B cell (primary cell): ENCODE measurements around the gene CD6. TPM values are rescaled to one million over a fixed set of nuclear protein-coding genes. Genes with fewer than 3 reads are reported as not detected.

ENCODE experiments used
- ATAC-seq: fragments of 200-7000 bp; cut with Tn5 transposase; one replicate; pipeline ENCODE4 v1.10.0; 2021; ENCODE audit warnings: low read depth, mild to moderate bottlenecking, moderate number of reproducible peaks, moderate library complexity
- CTCF ChIA-PET: fragments of 350-600 bp; sonication (Branson Sonifier 250); formaldehyde crosslinking; loops from one replicate; lab custom pipeline; 2021; ENCODE audit warnings: antibody characterized with exemption, inconsistent platforms; lab: Charles Lee
- POLR2A ChIA-PET: fragments of 350-600 bp; sonication (Branson Sonifier 250); formaldehyde crosslinking; loops from one replicate; lab custom pipeline; 2021; ENCODE audit warnings: antibody characterized with exemption; lab: Charles Lee
- DNase-seq: peaks from one replicate; pipeline ENCODE4 v3.0.0; 2013
- H2AFZ ChIP-seq: 2 replicates; pipeline ENCODE4 v1.6.1; 2012; ENCODE audit warnings: mild to moderate bottlenecking, low read depth, low read length; ENCODE audit not compliant: insufficient read depth, poor library complexity, severe bottlenecking
- H3K27ac ChIP-seq, 2 donors: 1 replicate in 1 of 2; 2 replicates in 1 of 2; pipeline ENCODE4 v1.5.1; 2012 to 2013; ENCODE audit warnings: low read length in 2 of 2, mild to moderate bottlenecking in 2 of 2, moderate library complexity in 1 of 2
- H3K27me3 ChIP-seq, 4 experiments: fragments of 200-600 bp in 1 of 4; sonication (generic) in 1 of 4; replicated peaks in 1 of 4; 1 replicate in 2 of 4; 2 replicates in 2 of 4; pipeline versions ENCODE4 v1.6.1 to v1.7.0; 2013 to 2016; ENCODE audit warnings: low read length in 3 of 4, mild to moderate bottlenecking in 2 of 4, mixed read lengths in 1 of 4, moderate library complexity in 1 of 4; ENCODE audit not compliant: insufficient read depth in 4 of 4, control insufficient read depth in 3 of 4; ENCODE audit errors: control extremely low read depth in 1 of 4
- H3K36me3 ChIP-seq, 2 experiments: replicated peaks in 1 of 2; 1 replicate in 1 of 2; 2 replicates in 1 of 2; pipeline versions ENCODE4 v1.6.1 to v1.7.1; 2013; ENCODE audit warnings: low read length in 1 of 2; ENCODE audit not compliant: insufficient read depth in 2 of 2, control insufficient read depth in 1 of 2; ENCODE audit errors: control extremely low read depth in 1 of 2, extremely low read depth in 1 of 2
- H3K4me1 ChIP-seq, 2 donors: fragments of 200-600 bp in 1 of 2; sonication (generic) in 1 of 2; 1 replicate in 1 of 2; 2 replicates in 1 of 2; pipeline versions ENCODE4 v1.5.1 to v1.6.1; 2013 to 2017; ENCODE audit warnings: low read length in 2 of 2; ENCODE audit not compliant: control insufficient read depth in 2 of 2, insufficient read depth in 2 of 2
- H3K4me2 ChIP-seq: replicated peaks from 2 replicates; pipeline ENCODE3; 2012; ENCODE audit warnings: mild to moderate bottlenecking, low read depth, low read length; ENCODE audit not compliant: poor library complexity, severe bottlenecking
- H3K4me3 ChIP-seq, 5 experiments: fragments of 200-600 bp in 1 of 5; sonication (generic) in 1 of 5; 1 replicate in 3 of 5; 2 replicates in 2 of 5; pipeline versions ENCODE4 v1.5.1 to v1.7.0; 2011 to 2016; ENCODE audit warnings: low read length in 4 of 5, mild to moderate bottlenecking in 4 of 5, low read depth in 2 of 5, control low read depth in 1 of 5, moderate library complexity in 1 of 5; ENCODE audit not compliant: insufficient read depth in 1 of 5; ENCODE audit errors: control extremely low read depth in 1 of 5, extremely low read depth in 1 of 5
- H3K79me2 ChIP-seq: fragments of 200-600 bp; sonication (generic); one replicate; pipeline ENCODE4 v1.6.0; 2016; ENCODE audit warnings: low read length; ENCODE audit not compliant: control insufficient read depth, insufficient read depth
- H3K9ac ChIP-seq: fragments of 200-600 bp; sonication (generic); 2 replicates; pipeline ENCODE4 v1.6.1; 2017; ENCODE audit warnings: mild to moderate bottlenecking, low read length, moderate library complexity
- H3K9me3 ChIP-seq, 3 donors: one replicate each; pipeline versions ENCODE4 v1.6.1 to v1.7.1; 2013; ENCODE audit warnings: low read length in 2 of 3; ENCODE audit not compliant: control insufficient read depth in 2 of 3, insufficient read depth in 1 of 3; ENCODE audit errors: control extremely low read depth in 1 of 3
- H4K20me1 ChIP-seq: 2 replicates; pipeline ENCODE4 v1.6.0; 2012; ENCODE audit warnings: mild to moderate bottlenecking, low read length; ENCODE audit not compliant: insufficient read depth, control insufficient read depth, poor library complexity, severe bottlenecking
- H3K27ac Mint-ChIP-seq: one replicate; pipeline ENCODE4 v1.8.0; 2021; ENCODE audit warnings: mixed read lengths
- H3K27me3 Mint-ChIP-seq: one replicate; pipeline ENCODE4 v1.8.0; 2021; ENCODE audit warnings: mixed read lengths
- H3K4me1 Mint-ChIP-seq: one replicate; pipeline ENCODE4 v1.8.0; 2021; ENCODE audit warnings: mixed read lengths
- H3K4me3 Mint-ChIP-seq: one replicate; pipeline ENCODE4 v1.8.0; 2021; ENCODE audit warnings: mixed read lengths
- H3K9me3 Mint-ChIP-seq: one replicate; pipeline ENCODE4 v1.8.0; 2022; ENCODE audit warnings: mixed read lengths; ENCODE audit not compliant: insufficient read depth
- CTCF ChIP-seq: fragments of 200-600 bp; IDR thresholded peaks from one replicate; pipeline ENCODE4 v1.8.0; 2022; ENCODE audit warnings: antibody characterized with exemption, mild to moderate bottlenecking
- EZH2 ChIP-seq: IDR thresholded peaks from 2 replicates; pipeline ENCODE4 v1.6.1; 2012; ENCODE audit warnings: borderline replicate concordance, low read depth, mild to moderate bottlenecking, moderate library complexity, low read length; ENCODE audit not compliant: insufficient read depth, poor library complexity, severe bottlenecking
- WGBS: methylation state at CpG from one replicate; pipeline ENCODE4 v1.1.5; 2013; ENCODE audit warnings: missing lambda C conversion rate; ENCODE audit not compliant: insufficient coverage; 5-methylcytosine and 5-hydroxymethylcytosine counted together
- intact Hi-C: fragments of 100-400 bp; cut with micrococcal nuclease; formaldehyde crosslinking; loops from one replicate; pipeline ENCODE4 v1.10.0; 2022
- polyA plus RNA-seq: library from polyadenylated mRNA; depleted of rRNA; stranded (reverse); fragments of >200 nt; gene quantifications from 2 replicates; pipeline ENCODE4 v1.2.3, GENCODE V29; 2012
- total RNA-seq, 2 donors: library from RNA; stranded (reverse); fragments of 120-200 nt in 1 of 2; gene quantifications; 1 replicate in 1 of 2; 2 replicates in 1 of 2; pipeline versions ENCODE4 v1.2.3 to v1.2.4, GENCODE V29; 2013 to 2022

The CD6 gene
- total and polyA plus RNA-seq, 2 donors (not counting 1 experiment from before 2014, with no cell fraction given): 9.3 to 13.6 TPM

- POLR2A ChIA-PET: no interaction called here
- no peak overlapping the region for H3K4me3 Mint-ChIP-seq
- Histone ChIP-seq H3K9ac (no peak overlapping the region), H3K27ac (no peak overlapping the region), H3K9me3 (no peaks in the 10 kb centered on the region), H3K4me3 (no peak overlapping the region), H3K4me1 (no peaks in the 10 kb centered on the region), H3K4me2 (no peak overlapping the region), H4K20me1 (no peaks in the 10 kb centered on the region), H3K27me3 (no peaks in the 10 kb centered on the region), H3K79me2 (peaks cover 6% of the 10 kb centered on the region), H3K36me3 (no peaks in the 10 kb centered on the region), H2AFZ (no peak overlapping the region)
- no peak overlapping the region for H3K27ac Mint-ChIP-seq
- peaks cover 9% of the 10 kb centered on the region for H3K27me3 Mint-ChIP-seq
- WGBS: 94% methylated on average over 13 of the region's 13 CpGs
- CTCF ChIA-PET: interaction anchor here (1.3 kb wide), 1 partner anchor 26 kb away, joined by 4 read pairs; no protein-coding TSS in a partner anchor
- no peaks in the 10 kb centered on the region for H3K9me3 Mint-ChIP-seq
- intact Hi-C loops: no loop called here
- no peaks in the 10 kb centered on the region for H3K4me1 Mint-ChIP-seq
- ATAC-seq: no peak
- no peak for DNase-seq
- TF ChIP-seq CTCF (no peak), EZH2 (no peak)
These were observed 25.1 kb downstream of the CD6 start for GRCh38 chr11:60996381-60997138.

- no peak overlapping the region for H3K27ac Mint-ChIP-seq
- ATAC-seq: no peak
- Histone ChIP-seq H3K9ac (no peak overlapping the region), H3K4me3 (no peak overlapping the region), H3K36me3 (no peaks in the 10 kb centered on the region), H3K27me3 (no peaks in the 10 kb centered on the region), H2AFZ (no peak overlapping the region), H3K9me3 (no peaks in the 10 kb centered on the region), H3K4me1 (no peaks in the 10 kb centered on the region), H3K79me2 (peaks cover 3% of the 10 kb centered on the region), H4K20me1 (no peaks in the 10 kb centered on the region), H3K27ac (no peak overlapping the region), H3K4me2 (no peak overlapping the region)
- POLR2A ChIA-PET: no interaction called here
- 93% methylated on average over 11 of the region's 11 CpGs for WGBS
- intact Hi-C loops: no loop called here
- no peaks in the 10 kb centered on the region for H3K9me3 Mint-ChIP-seq
- DNase-seq: no peak
- peaks cover 6% of the 10 kb centered on the region for H3K4me1 Mint-ChIP-seq
- no peaks in the 10 kb centered on the region for H3K27me3 Mint-ChIP-seq
- CTCF ChIA-PET: no interaction called here
- no peak overlapping the region for H3K4me3 Mint-ChIP-seq
- TF ChIP-seq EZH2: no peak
- no peak for TF ChIP-seq CTCF
These were observed 28.9 kb downstream of the CD6 start for GRCh38 chr11:61000426-61000825.
